HG03025 (cell line): ENCODE results near the gene CHPF2.

Source experiments
- ATAC-seq: cut with Tn5 transposase; IDR thresholded peaks from one replicate; pipeline ENCODE4 v1.9.1; 2021; ENCODE audit warnings: mild to moderate bottlenecking, moderate library complexity; ENCODE audit not compliant: unreplicated experiment, low FRiP score

Gene CHPF2

GRCh38 chr7:151256410-151257045, 24.2 kb downstream of the CHPF2 start:
- ATAC-seq, result no peak

- no peak for ATAC-seq
Observed at GRCh38 chr7:151257990-151258389, 25.7 kb downstream of the CHPF2 start.

GRCh38 chr7:151260471-151260870, 28.2 kb downstream of the CHPF2 start:
- ATAC-seq, result no peak

GRCh38 chr7:151260883-151261282, 28.6 kb downstream of the CHPF2 start:
- no peak for ATAC-seq

GRCh38 chr7:151261529-151261928, 29.2 kb downstream of the CHPF2 start:
- ATAC-seq, result no peak

GRCh38 chr7:151264615-151265014, 32.3 kb downstream of the CHPF2 start:
- no peak for ATAC-seq

GRCh38 chr7:151265351-151265931, 33.2 kb downstream of the CHPF2 start:
- ATAC-seq, result no peak

GRCh38 chr7:151269511-151269910, 37.2 kb downstream of the CHPF2 start:
- no peak for ATAC-seq

GRCh38 chr7:151271699-151272355, 39.5 kb downstream of the CHPF2 start:
- no peak for ATAC-seq

- ATAC-seq, result no peak
Observed at GRCh38 chr7:151272405-151272804, 40.1 kb downstream of the CHPF2 start.

- no peak for ATAC-seq
Observed at GRCh38 chr7:151272877-151273276, 40.6 kb downstream of the CHPF2 start.

GRCh38 chr7:151273651-151274390, 41.5 kb downstream of the CHPF2 start:
- no peak for ATAC-seq

GRCh38 chr7:151274396-151274795, 42.1 kb downstream of the CHPF2 start:
- no peak for ATAC-seq

- ATAC-seq, result no peak
Observed at GRCh38 chr7:151274936-151275812, 42.9 kb downstream of the CHPF2 start.

- no peak for ATAC-seq
Observed at GRCh38 chr7:151275813-151276577, 43.7 kb downstream of the CHPF2 start.

GRCh38 chr7:151276666-151277590, 44.6 kb downstream of the CHPF2 start:
- no peak for ATAC-seq

GRCh38 chr7:151277631-151278030, 45.3 kb downstream of the CHPF2 start:
- ATAC-seq, result no peak

- no peak for ATAC-seq
Observed at GRCh38 chr7:151278949-151279348, 46.7 kb downstream of the CHPF2 start.

GRCh38 chr7:151279868-151280267, 47.6 kb downstream of the CHPF2 start:
- ATAC-seq, result no peak
